Measurements from ENCODE around the gene LPIN1.

DNA sequence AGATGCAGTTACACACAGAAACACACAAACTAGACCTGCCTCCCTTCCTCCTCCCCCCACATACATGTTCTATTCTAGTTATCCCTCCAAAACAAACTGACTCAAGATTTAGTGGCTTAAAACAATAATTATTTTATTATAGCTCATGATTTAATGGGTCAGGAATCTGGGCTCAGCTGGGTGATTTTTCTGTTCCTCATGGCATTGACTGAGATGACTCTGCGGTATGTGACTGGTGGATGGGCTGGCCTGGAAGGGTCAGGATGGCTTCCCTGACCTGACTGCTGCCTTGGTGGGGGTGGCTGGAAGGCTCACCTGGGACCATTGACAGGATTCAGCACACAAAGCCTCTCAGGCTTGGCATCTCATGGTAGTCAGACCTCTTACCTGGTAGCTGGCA is 42.7 kb upstream of the LPIN1 start:
- TF ChIP-seq, protein P1, sequence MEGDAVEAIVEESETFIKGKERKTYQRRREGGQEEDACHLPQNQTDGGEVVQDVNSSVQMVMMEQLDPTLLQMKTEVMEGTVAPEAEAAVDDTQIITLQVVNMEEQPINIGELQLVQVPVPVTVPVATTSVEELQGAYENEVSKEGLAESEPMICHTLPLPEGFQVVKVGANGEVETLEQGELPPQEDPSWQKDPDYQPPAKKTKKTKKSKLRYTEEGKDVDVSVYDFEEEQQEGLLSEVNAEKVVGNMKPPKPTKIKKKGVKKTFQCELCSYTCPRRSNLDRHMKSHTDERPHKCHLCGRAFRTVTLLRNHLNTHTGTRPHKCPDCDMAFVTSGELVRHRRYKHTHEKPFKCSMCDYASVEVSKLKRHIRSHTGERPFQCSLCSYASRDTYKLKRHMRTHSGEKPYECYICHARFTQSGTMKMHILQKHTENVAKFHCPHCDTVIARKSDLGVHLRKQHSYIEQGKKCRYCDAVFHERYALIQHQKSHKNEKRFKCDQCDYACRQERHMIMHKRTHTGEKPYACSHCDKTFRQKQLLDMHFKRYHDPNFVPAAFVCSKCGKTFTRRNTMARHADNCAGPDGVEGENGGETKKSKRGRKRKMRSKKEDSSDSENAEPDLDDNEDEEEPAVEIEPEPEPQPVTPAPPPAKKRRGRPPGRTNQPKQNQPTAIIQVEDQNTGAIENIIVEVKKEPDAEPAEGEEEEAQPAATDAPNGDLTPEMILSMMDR (IDR thresholded peaks at IDR 0.05; ENCODE audit: low read depth, low read length), result no peak
- no peak for TF ChIP-seq EZH2phosphoT487 (IDR thresholded peaks at IDR 0.05; ENCODE audit: low read depth)

Data from OCI-LY3 (cell line).